Spleen (tissue), 11 donors: ENCODE measurements around the gene HTRA2. TPM values are rescaled to one million over a fixed set of nuclear protein-coding genes. Genes with fewer than 3 reads are reported as not detected.
A peak's percentile ranks its signal among the peaks of the same experiment; 100 is the strongest.
"Not testable (repeated sequence)": the region's sequence is repeated elsewhere in the genome, so short reads cannot be mapped to it uniquely, and the experiment has no call there.

Experiments used
- DNase-seq: peaks from one replicate; pipeline ENCODE4 v3.0.0-alpha.2; 2020
- H3K27ac ChIP-seq, 8 donors: fragments of 200-600 bp; sonication (generic) in 7 of 8; 1 replicate in 4 of 8; 2 replicates in 4 of 8; pipeline versions ENCODE4 v1.5.0 to v1.8.0; 2016 to 2021; ENCODE audit warnings: inconsistent platforms in 4 of 8, mild to moderate bottlenecking in 4 of 8, moderate library complexity in 1 of 8
- H3K27me3 ChIP-seq, 7 donors: fragments of 200-600 bp; sonication (generic) in 6 of 7; replicated peaks in 1 of 7; 1 replicate in 4 of 7; 2 replicates in 3 of 7; pipeline versions ENCODE4 v1.5.0 to v1.8.0; 2016 to 2021; ENCODE audit warnings: inconsistent platforms in 3 of 7, mild to moderate bottlenecking in 1 of 7
- H3K36me3 ChIP-seq, 6 donors: fragments of 200-600 bp; sonication (generic) in 5 of 6; 1 replicate in 4 of 6; 2 replicates in 2 of 6; pipeline versions ENCODE4 v1.5.0 to v1.8.0; 2016 to 2021; ENCODE audit warnings: inconsistent platforms in 2 of 6
- H3K4me1 ChIP-seq, 6 donors: fragments of 200-600 bp; sonication (generic) in 5 of 6; 1 replicate in 3 of 6; 2 replicates in 3 of 6; pipeline versions ENCODE4 v1.5.0 to v1.8.0; 2016 to 2021; ENCODE audit warnings: inconsistent platforms in 3 of 6
- H3K4me3 ChIP-seq, 8 donors: fragments of 200-600 bp; sonication (generic) in 7 of 8; 1 replicate in 4 of 8; 2 replicates in 4 of 8; pipeline versions ENCODE4 v1.5.0 to v1.8.0; 2016 to 2021; ENCODE audit warnings: inconsistent platforms in 4 of 8, mild to moderate bottlenecking in 4 of 8, moderate library complexity in 2 of 8
- H3K9me3 ChIP-seq, 8 donors: fragments of 200-600 bp; sonication (generic) in 7 of 8; 1 replicate in 4 of 8; 2 replicates in 4 of 8; pipeline versions ENCODE4 v1.5.0 to v1.8.0; 2016 to 2021; ENCODE audit warnings: inconsistent platforms in 4 of 8
- POLR2A ChIP-seq, 3 donors: fragments of 450-650 bp; IDR thresholded peaks; one replicate each; pipeline ENCODE4 v1.5.1; 2017; ENCODE audit warnings: antibody characterized with exemption in 3 of 3, mild to moderate bottlenecking in 1 of 3
- POLR2AphosphoS5 ChIP-seq, 3 donors: sonication (generic); formaldehyde crosslinking; IDR thresholded peaks; one replicate each; pipeline ENCODE4 v1.5.1; 2017; ENCODE audit warnings: antibody characterized with exemption in 3 of 3
- WGBS, 5 donors: extraction: QIAGEN DNeasy Blood & Tissue Kit in 3 of 5; methylation state at CpG; one replicate each; pipeline versions ENCODE4 v1.1.5 to v1.1.7; 2013 to 2018; 5-methylcytosine and 5-hydroxymethylcytosine counted together
- intact Hi-C: fragments of 100-400 bp; cut with DNase I; formaldehyde crosslinking; loops from one replicate; pipeline ENCODE4 v1.15.0; 2023; ENCODE audit warnings: low total_unique reads
- polyA plus RNA-seq, 3 donors: library from polyadenylated mRNA; stranded (reverse); fragments of 200-250 nt; gene quantifications; one replicate each; pipeline ENCODE4 v1.2.1, GENCODE V29; 2013
- total RNA-seq, 7 donors: library from RNA; depleted of rRNA in 3 of 7; stranded (reverse); fragments of >200 nt in 3 of 7; fragmentation: NEBNext Ultra II Directional in 4 of 7; extraction: Animal tissue kit (Norgen Biotek cat#: 25700) in 4 of 7; gene quantifications; one replicate each; pipeline versions ENCODE4 v1.1.0 to v1.2.1, GENCODE V29; 2016 to 2021
- TF ChIP-seq, protein P1 (sequence below), 11 experiments: fragments of 200-600 bp in 7 of 11; fragments of 450-650 bp in 4 of 11; sonication (generic) in 4 of 11; IDR thresholded peaks in 8 of 11; conservative IDR thresholded peaks in 3 of 11; 1 replicate in 7 of 11; 2 replicates in 4 of 11; pipeline versions ENCODE4 v1.4.0 to v1.8.0; 2016 to 2021; ENCODE audit warnings: antibody characterized with exemption in 11 of 11, inconsistent platforms in 4 of 11, mild to moderate bottlenecking in 1 of 11
- donor health status: healthy with polysubstance abuse.
- donor health status: DM: no; HTN: no; CAD: no; lungs with moderate emphysema.
- donor health status: DM: no; HTN: no; CAD: no.
- donor health status: Bipolar disorder and iron deficiency.
- donor health status: healthy.
- donor health status: DM: no; HTN: no; CAD: no.
- donor health status: DM: yes; HTN: yes; CAD: no.

Gene HTRA2
- total and polyA plus RNA-seq, 10 donors, result 34.2 to 58.7 (median 42.9) TPM

DNA sequence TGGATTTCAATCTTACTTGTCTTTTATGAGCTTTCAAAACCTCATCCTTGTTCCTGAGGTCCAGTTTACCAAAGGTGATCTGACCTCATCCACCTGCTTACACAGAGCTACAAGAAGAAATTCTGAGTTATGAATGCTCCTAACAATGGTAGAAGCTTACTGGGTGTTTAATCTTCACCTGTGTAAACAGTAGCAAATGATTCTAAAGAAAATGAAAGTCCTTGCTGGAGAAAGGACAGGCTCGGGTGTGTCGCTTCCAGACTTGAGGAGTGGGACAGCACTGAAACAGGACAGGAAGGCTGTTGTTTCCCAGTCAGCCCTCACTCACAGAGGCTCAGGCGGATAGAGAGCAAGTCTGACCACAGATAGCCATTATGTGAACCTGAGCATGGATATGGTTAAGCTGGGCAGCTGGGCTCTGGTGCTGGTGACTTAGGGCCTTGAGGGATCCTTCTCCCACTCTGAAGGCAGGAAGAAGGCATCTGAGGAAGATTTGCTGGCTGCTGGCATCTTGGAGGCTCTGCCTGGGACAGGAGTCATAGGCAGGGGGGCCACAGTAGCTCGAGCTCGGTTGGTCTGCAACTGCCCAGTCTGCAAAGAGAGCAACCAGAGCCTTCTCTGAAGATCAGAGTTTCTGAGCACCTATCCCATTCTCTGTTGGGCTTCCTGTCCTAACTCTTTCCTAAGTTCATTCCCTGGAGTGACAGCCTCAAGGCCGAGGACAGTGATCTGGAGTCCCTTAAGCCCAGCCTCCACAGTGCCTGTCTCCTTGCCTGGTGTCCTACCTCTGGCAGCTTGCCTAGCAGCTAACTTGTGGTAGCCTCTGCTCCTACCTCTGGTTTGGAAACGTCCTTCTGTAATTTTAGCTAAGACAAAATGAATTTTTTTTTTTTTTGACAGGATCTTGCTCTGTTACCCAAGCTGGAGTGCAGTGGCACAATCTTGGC lies 28.8 kb downstream of the HTRA2 start:
- intact Hi-C loops, result no loop called here
- H3K36me3 ChIP-seq, result peaks cover 0 to 25% (median 9%) of the 10 kb centered on the region in 6 donors

DNA sequence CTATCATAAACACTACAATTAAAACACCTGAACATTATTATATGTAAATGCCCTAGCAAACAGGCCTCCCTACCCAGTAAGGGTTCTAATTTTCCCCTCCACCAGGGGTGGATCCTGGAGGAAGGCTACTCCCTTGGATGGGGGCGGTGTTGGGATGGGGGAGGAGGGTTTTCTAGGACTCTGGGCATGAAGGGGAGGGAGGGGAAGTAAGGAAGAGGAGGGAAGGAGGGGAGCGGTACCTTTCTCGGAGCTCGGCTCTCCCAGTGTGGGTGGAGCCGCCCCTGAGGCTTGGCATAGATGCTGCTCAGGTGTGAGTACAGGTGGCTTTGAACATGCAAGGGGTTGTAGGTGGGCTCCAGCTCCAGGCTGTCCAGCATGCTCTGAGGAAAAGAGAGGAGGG lies 30.2 kb downstream of the HTRA2 start:
- H3K9me3 ChIP-seq, result no peaks in the 10 kb centered on the region
- H3K27me3 ChIP-seq, result no peaks in the 10 kb centered on the region
- intact Hi-C loops, result no loop called here
- TF ChIP-seq POLR2AphosphoS5 (IDR thresholded peaks at IDR 0.05), result no peak
- peaks cover 0 to 25% (median 9%) of the 10 kb centered on the region in 6 donors for H3K36me3 ChIP-seq
- H3K4me1 ChIP-seq, result peaks cover 7 to 49% (median 19%) of the 10 kb centered on the region in 6 donors
- H3K27ac ChIP-seq, result no peak overlapping the region
- H3K4me3 ChIP-seq, result no peak overlapping the region
- 59 to 76% (median 66%) methylated on average over 5 of the region's 5 CpGs for WGBS, 5 donors
- no peak for DNase-seq

More for the DNA sequence above, 28.8 kb downstream of the HTRA2 start:
- Histone ChIP-seq H3K27ac (peak overlapping the region in 1 of 8 donors; percentile 3), H3K4me3 (no peak overlapping the region), H3K4me1 (peaks cover 7 to 58% (median 26%) of the 10 kb centered on the region in 6 donors), H3K9me3 (no peaks in the 10 kb centered on the region), H3K27me3 (no peaks in the 10 kb centered on the region)
- 60 to 85% (median 69%) methylated on average over 5 to 7 of the region's 7 CpGs for WGBS, 5 donors
- TF ChIP-seq, protein P1, sequence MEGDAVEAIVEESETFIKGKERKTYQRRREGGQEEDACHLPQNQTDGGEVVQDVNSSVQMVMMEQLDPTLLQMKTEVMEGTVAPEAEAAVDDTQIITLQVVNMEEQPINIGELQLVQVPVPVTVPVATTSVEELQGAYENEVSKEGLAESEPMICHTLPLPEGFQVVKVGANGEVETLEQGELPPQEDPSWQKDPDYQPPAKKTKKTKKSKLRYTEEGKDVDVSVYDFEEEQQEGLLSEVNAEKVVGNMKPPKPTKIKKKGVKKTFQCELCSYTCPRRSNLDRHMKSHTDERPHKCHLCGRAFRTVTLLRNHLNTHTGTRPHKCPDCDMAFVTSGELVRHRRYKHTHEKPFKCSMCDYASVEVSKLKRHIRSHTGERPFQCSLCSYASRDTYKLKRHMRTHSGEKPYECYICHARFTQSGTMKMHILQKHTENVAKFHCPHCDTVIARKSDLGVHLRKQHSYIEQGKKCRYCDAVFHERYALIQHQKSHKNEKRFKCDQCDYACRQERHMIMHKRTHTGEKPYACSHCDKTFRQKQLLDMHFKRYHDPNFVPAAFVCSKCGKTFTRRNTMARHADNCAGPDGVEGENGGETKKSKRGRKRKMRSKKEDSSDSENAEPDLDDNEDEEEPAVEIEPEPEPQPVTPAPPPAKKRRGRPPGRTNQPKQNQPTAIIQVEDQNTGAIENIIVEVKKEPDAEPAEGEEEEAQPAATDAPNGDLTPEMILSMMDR (IDR thresholded peaks at IDR 0.05 in 8 of 11, conservative IDR thresholded peaks at IDR 0.05 in 3 of 11), result no peak
- peak in 1 of 3 donors; percentile 7 for TF ChIP-seq POLR2AphosphoS5 (IDR thresholded peaks at IDR 0.05)
- DNase-seq, result no peak

DNA sequence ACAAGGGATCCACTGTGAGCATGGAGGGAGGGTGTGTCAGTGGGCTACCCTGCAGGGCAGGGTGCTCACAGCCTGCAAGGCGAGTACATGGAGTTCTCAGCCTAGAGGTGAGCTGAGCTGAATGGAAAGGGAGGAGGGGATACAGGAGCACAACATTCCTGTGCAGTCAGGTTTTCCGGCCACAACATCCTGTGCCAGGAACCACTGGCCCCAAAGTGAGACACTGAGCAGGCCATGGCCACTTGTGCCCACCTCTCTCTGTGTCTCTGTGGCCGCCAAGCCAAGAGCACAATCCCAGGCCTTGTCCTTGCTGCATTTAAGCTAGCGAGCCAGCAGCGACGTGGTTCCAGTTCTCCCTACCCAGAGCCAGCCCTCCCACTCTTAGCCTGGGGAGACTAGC lies 30.9 kb downstream of the HTRA2 start:
- H3K27me3 ChIP-seq, result no peaks in the 10 kb centered on the region
- peak in 1 of 3 donors; percentile 32 for TF ChIP-seq POLR2AphosphoS5 (IDR thresholded peaks at IDR 0.05)
- TF ChIP-seq, protein P1 (IDR thresholded peaks at IDR 0.05 in 8 of 11, conservative IDR thresholded peaks at IDR 0.05 in 3 of 11), result no peak
- no peaks in the 10 kb centered on the region for H3K9me3 ChIP-seq
- WGBS, 5 donors, result 61 to 78% (median 63%) methylated on average over 6 of the region's 6 CpGs
- H3K4me3 ChIP-seq, result no peak overlapping the region
- H3K27ac ChIP-seq, result no peak overlapping the region
- peaks cover 0 to 25% (median 9%) of the 10 kb centered on the region in 6 donors for H3K36me3 ChIP-seq
- intact Hi-C loops, result no loop called here
- no peak for DNase-seq
- peaks cover 3 to 43% (median 13%) of the 10 kb centered on the region in 6 donors for H3K4me1 ChIP-seq

DNA sequence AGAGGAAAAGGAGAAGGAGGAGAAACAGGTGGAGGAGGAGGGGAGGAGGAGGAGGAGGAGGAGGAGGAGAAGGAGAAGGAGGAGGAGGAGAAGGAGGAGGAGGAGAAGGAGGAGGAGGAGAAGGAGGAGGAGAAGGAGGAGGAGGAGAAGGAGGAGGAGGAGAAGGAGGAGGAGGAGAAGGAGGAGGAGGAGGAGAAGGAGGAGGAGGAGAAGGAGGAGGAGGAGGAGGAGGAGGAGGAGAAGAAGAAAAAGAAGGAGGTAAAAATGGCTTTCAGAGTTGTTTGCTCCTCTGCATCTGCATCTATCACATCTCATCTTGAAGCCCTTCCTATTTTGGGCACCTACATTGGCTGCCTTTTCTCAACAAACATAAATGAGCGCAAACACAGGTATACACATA lies 31.3 kb downstream of the HTRA2 start:
- Histone ChIP-seq H3K36me3 (peaks cover 0 to 22% (median 9%) of the 10 kb centered on the region in 6 donors), H3K4me1 (peaks cover 0 to 39% (median 9%) of the 10 kb centered on the region in 6 donors)
- H3K9me3 ChIP-seq, intact Hi-C loops, DNase-seq, H3K27me3 ChIP-seq, H3K27ac ChIP-seq, H3K4me3 ChIP-seq: not testable (repeated sequence)
- 95 to 100% (median 96%) methylated on average over 1 of the region's 1 CpG for WGBS, 5 donors

DNA sequence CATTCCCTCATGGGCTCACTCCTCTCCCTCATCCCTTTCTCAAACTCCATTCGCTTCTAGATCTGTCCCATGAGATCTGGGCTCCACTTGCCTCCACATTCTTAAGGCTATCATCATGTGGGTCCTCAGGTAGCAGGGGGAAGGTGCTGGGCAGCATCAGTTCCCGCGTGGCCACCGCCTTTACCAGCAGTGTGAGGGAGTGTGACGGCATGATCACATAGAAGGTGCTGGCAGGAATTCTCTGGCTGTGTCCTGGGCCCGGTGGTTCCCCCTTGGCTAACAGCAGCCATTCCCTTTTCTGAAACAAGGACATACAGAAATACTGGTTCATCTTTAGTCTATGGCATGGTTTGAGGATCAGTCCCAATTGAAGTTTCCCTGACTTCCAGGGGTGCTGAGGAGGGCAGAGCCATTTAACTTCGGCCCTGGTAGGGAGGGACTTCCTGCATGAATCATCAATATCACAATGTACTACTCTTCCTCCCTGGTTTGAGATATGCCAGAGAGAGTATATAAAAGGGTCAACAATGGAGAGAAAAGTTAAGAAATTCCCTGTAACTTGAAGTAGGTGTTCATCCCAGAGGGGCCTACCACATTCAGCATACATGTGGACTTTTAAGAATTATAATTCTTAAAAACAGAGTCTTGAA lies 32.5 kb downstream of the HTRA2 start:
- Histone ChIP-seq H3K27me3 (no peaks in the 10 kb centered on the region), H3K4me1 (peaks cover 0 to 26% (median under 1%) of the 10 kb centered on the region in 6 donors), H3K27ac (peak overlapping the region in 1 of 8 donors; percentile 12), H3K36me3 (peaks cover 0 to 9% (median 0%) of the 10 kb centered on the region in 6 donors), H3K4me3 (no peak overlapping the region), H3K9me3 (no peaks in the 10 kb centered on the region)
- DNase-seq, result no peak
- intact Hi-C loops, result no loop called here
- 76 to 88% (median 85%) methylated on average over 7 of the region's 7 CpGs for WGBS, 5 donors
- TF ChIP-seq, protein P1 (IDR thresholded peaks at IDR 0.05 in 8 of 11, conservative IDR thresholded peaks at IDR 0.05 in 3 of 11), result no peak
- TF ChIP-seq POLR2AphosphoS5 (IDR thresholded peaks at IDR 0.05) (no peak), POLR2A (IDR thresholded peaks at IDR 0.05) (no peak)
